HuH-7.5 (cell line): Measurements from ENCODE around the gene PSORS1C1.
A peak's percentile ranks its signal among the peaks of the same experiment; 100 is the strongest.
"Not testable (repeated sequence)": the region's sequence is repeated elsewhere in the genome, so short reads cannot be mapped to it uniquely, and the experiment has no call there.

ENCODE experiments used
- DNase-seq: peaks from one replicate; pipeline ENCODE4 v3.0.0; 2011; ENCODE audit warnings: low spot score

The PSORS1C1 gene, protein sequence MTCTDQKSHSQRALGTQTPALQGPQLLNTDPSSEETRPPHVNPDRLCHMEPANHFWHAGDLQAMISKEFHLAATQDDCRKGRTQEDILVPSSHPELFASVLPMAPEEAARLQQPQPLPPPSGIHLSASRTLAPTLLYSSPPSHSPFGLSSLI

DNA sequence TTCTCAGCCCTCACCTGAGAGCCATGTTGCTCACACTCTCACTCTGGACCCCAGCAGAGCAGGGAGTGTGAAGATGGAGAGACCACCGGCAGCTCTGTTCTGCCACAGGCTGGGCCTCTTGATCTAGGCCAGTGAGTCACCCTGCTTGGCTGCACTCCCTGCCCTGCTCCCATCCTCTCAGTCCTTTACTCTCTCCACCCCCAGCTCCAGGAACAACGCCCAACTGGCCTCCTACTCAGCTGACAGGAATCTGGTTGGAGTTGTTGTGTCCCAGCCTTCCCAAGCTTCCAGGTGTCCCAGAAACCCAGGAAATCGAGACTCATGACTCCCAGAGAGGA lies at the start of gene PSORS1C1:
TSS of gene PSORS1C1 (plus strand) at position 260 of the 338 bp plus-strand sequence. CDS start 14,833 bp downstream, outside the sequence.
- DNase-seq, result no peak

DNA sequence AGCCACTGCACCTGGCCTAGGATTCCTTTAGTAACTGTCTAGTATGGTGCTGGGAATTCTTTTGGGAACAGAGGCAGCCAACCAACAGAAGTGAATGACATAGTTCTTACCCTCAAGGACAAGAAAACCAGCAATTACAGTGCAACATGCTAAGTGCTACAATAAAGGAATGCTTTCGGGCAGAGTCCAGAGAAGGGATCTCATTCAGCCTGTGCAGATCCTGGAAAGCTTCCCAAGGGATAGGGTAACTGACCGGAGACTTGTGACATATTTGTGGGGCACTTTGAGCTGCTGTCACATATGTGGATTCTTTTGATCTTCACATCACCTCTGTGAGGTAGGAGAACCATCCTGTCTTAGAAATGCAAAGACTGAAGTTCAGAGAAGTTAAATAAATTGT lies 49.0 kb upstream of the PSORS1C1 start:
- DNase-seq, result no peak

DNA sequence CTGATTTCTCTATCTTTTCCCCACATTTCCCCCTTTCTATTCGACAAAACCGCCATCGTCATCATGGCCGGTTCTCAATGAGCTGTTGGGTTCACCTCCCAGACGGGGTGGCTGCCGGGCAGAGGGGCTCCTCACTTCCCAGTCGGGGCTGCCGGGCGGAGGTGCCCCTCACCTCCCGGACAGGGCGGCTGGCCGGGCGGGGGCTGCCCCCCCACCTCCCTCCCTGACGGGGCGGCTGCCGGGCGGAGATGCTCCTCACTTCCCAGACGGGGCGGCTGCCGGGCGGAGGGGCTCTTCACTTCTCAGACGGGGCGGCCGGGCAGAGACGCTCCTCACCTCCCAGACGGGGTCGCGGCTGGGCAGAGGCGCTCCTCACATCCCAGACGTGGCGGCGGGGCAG lies 47.6 kb upstream of the PSORS1C1 start:
- not testable (repeated sequence) for DNase-seq

DNA sequence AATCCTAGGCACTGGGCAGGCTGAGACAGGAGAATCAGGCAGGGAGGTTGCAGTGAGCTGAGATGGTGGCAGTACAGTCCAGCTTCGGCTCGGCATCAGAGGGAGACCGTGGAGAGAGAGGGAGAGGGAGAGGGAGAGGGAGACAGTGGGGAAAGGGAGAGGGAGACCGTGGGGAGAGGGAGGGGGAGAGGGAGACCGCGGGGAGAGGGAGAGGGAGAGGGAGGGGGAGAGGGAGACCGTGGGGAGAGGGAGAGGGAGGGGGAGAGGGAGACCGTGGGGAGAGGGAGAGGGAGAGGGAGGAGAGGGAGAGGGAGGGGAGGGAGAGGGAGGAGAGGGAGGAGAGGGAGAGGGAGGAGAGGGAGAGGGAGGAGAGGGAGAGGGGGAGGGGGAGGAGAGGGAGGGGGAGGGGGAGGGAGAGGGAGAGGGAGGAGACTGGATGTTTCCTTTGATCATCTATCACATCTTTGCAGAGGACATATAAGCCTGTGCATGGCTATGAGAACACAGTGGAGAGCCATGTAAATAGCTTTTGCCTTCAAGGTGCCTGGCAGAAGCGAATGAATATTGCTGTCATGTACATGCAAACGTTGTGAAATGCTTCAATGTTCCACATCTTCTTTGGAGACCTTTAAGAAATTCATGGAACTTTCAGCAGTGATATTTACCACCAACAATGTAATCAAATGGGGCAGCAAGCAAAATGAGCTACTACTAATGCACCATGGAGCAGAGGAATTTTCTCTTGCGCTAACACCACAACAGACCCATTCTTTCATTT lies 46.5 kb upstream of the PSORS1C1 start:
- not testable (repeated sequence) for DNase-seq

DNA sequence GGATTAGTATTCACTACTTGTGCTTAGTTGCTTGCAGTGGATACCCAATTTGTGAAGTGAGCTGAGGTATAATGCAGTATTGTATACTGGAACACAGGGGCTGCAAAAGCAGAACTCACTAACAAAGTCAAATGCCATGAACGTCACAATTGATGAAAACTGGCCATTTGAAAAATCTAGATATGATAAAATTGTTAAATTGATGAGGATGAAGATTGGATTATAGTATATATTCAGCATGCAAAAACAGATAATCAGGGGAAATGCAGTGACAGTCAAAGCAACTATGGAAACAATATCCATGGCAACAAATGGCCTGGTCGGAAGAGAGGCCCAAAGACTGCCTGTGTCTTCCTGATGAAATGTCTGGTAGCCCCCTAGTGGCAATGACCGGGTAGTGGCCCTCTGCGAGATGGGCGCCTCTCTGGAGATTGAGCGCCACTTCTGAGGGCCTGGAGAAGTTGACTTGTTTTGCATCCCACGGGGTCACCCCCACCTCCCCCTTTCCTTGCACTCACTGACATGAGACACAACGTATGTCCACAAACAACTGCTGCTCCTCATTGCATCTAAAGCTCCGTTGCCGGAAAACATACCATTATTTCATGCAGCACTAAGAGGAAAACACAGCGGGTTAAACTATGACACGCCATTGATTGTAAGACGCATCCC lies 45.8 kb upstream of the PSORS1C1 start:
- DNase-seq, result peak; percentile 62

DNA sequence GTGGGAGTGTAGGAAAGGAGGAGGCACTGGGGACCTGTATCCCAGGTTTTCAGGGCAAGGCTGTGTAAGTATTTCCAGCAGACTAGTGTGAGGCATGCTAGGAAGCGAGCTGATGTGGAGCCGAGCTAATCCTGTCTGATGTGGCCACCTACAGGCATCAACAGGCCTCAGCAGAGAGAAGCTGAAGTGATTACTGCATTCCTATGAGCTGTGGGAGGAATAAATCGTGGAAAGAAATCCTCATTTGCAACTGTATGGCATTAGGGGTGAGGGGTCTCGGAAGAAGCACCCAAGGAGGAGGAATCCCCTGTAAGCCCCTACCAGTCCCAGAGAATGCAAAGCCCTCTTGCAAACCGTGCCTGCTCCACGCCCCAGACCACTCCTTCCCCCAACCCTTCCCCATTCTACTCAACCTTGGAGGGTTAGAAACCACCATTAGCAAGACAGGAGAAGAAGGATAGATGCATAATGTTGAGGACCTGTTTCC lies 43.8 kb upstream of the PSORS1C1 start:
- peak; percentile 48 for DNase-seq

DNA sequence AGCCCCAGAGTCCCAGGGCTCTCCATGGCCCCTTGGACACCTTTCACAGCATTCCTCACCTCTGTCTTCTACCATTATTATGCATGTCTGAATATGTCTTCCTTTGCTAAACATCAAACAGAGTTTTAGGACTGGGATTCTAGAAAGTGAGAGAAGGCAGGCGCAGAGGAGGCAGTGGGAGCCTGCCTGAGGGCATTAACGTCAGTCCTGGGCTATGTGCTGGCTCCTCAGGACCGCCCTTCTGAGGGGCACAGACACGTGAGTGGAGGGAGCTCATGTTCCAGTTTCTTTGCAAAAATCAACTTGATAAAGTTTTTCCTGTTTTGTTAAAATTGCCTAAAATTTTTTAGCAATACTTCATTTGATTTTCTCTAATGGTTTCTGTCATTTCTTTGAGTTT lies 40.2 kb upstream of the PSORS1C1 start:
- no peak for DNase-seq

DNA sequence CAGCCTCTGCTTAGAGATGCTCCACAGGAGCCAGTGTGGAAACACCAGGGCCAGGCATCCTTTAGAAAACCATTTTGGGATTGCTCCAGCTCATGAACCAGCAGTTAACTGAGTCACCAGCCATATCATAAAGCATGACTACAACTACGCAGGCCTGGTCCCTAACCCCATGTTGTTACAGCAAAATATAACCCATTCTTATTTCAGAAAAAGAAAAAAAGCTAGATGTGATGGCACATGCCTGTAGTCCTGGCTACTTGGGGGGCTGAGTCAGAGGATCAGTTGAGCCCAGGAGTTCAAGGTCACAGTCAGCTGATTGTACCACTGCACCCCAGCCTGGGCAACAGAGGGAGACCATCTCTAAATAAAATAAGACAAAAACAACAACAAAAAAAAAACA lies 39.1 kb upstream of the PSORS1C1 start:
- no peak for DNase-seq

DNA sequence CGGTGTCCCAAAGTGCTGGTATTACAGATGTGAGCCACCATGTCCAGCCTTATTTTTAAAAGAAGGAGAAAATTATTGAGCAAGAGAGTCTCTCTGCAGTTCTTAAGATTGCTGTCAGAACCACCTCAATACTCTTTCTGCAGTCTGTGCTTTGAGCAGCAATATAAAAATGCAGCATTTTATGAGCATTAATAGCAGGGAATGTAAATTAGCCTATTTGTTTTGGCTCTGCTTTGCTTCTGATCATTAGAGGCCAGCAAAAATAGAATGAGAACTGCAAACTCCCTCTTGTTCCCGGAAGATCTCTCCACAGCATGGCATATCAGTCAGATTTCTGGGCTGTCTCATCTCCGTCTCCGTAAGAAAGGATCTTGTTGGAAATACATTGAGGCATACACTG lies 38.0 kb upstream of the PSORS1C1 start:
- DNase-seq, result no peak

DNA sequence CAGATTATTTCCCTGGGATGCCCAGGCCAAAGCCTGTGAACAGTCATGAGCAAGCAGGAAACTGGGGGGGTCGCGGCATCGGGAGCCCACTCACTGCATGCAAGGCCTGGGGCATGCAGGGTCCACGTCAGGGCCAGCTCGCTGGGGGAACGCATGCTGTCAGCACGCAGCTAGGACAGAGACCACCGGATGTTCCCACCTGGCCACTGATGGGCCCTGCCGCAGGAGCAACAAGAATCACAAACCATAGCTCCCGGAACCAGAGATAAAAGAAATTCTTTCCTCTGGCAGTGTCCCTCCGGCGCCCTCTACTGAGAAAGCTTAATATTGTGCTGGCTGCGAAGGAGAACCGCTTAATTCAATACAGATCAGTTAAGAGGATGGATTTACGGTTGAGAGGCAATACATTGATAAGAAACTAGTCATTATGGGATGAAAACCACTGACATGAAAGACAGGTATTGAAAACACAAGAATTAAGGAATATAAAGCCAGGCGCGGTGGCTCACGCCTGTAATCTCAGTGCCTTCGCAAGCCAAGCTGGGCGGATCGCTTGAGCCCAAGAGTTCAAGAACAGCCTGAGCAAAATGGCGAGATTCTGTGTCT lies 34.8 kb upstream of the PSORS1C1 start:
- DNase-seq, result peak; percentile 19

DNA sequence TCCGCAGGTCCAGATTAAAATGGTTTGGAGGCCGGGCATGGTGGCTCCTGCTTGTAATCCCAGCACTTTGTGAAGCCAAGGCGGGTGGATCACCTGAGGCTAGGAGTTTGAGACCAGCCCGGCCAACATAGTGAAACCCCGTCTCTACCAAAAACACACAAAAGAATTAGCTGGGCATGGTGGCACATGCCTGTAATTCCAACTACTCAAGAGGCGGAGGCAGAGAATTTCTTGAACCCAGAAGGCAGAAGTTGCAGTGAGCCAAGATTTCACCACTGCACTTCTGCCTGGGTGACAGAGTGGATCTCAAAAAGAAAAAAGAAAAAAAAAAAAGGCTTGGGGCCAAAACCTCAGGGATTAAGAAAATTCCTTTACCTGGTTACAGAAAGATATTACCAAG lies 32.7 kb upstream of the PSORS1C1 start:
- no peak for DNase-seq

DNA sequence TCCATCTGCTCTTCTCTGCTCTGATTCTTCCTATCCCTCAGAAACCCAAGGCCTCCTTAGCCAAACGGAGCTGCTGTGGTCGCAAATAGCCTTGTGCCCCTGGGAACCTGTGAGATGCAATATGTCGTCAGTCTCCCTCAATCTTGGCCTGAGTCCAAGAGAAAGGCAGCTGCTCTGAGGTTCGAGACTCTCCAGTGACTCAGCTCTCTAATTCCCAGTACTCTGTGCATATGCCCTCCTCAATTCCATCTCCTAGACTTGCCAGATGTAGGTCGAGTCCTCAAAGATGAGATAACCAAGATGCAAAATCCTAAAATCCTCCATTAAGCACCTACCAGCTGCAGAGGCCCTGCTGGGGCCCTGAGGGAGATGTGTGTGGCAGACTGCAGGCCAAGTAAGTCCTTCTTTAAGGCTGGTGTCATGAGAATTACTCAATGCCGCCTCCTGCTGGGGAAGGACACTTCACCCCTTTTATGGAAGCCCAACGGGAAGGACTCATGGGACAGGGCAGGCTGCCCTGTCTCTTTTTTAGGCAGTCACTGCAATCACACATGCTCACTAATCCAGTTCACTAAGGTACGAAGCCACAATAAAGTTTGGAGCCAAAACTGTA lies 30.8 kb upstream of the PSORS1C1 start:
- DNase-seq, result no peak

DNA sequence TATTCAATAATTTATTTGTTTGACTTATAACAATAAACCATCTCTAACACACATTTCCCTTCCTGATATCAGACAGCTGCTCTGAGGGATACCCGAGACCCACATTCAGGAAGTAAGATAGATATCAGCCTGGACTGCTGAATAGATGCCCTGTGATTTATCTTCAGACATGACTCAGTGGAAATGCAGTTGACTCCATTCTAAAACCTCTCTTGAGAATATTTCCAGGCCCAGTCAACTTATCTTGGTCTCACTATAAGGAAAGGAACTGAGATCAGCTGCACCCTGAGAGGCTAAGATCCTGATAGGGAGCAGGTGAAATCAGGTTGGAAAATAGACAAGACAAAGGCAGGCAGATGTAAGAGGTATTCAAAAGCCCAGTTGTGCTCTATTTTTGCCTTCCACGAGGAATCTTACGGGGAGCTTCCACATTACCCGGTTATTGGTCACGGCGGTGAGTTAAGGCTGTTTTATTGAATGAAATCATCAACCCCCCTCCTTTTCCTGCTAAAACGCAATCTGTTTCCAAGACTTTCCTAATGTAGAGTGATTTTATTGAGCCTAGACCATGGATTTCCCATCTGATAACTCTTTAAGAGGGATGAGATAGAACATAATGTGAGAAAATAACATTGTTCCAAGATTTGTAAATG lies 27.7 kb upstream of the PSORS1C1 start:
- DNase-seq, result no peak

DNA sequence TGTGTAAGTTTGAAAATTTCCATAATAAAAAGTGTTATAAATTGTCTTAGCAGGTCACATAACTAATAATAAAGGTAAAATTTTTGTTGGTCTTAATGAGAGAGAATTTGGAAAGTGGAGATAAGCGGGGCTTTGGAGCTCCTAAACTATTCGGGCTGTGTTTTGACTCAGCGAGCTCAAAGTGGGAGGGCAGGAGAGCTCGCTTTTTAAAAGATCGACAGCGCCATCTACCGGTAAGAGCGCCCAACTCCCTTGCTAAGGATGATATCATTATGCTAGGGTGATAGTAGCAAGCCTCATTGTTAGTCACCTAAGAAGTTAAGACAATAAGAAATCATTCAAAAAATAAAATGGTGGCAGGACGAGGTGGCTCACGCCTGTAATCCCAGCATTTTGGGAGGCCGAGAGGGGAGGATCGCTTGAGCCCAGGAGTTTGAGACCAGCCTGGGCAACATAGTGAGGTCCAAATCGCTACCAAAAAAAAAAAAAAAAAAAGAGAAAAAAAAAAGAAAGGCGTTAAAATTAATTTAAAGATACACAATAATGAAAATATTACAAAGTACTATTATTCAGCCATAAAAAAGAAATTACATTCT lies 27.0 kb upstream of the PSORS1C1 start:
- peak; percentile 61 for DNase-seq

DNA sequence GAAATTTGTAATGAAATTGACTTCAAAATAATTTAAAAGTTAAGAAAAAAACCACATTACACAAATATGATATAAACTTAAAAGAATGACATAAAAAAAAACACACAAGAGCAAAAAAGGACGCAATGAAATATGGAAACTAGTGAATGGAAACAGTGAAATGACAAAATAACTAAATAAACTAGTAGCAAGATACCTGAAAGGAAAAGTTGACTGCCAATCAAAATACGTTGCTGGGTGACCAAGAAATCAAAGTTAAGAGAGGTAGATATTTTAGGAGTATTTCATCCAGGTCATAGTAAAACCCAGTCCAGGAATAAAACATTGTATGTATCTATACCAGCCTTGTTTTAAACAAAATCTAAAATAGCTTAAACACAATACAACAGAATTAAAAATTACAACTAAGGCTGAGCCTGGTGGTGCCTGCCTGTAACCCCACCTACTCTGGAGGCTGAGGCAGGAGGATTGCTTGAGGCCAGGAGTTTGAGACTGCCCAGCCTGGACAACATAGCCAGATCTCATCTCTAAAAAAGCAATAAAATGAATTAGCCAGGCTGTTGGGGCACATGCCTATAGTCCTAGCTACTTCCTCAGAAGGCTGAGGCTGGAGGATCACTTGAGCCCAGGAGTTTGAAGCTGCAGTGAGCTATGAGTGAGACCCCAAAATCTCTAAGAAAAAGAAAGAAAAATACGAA lies 24.2 kb upstream of the PSORS1C1 start:
- DNase-seq, result no peak

DNA sequence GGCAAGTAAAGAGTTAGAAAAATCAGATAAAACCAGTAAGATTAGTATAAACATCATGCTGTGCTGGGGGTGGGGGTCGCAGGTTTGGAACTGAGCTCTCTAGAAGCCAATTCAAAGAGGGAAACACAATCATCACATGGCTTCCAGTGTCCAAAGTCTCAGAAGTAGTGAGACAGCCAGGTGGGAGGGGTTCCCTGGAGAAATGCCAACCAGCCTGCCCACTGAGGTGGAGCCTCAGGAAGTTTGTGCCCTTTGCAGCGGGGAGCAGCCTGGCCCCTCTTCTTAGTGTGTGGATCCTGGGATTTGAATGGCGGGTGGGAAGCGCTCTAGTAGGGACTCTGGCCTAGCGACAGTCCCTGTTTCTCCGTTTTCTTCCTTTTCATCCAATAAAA lies 23.6 kb upstream of the PSORS1C1 start:
- no peak for DNase-seq

DNA sequence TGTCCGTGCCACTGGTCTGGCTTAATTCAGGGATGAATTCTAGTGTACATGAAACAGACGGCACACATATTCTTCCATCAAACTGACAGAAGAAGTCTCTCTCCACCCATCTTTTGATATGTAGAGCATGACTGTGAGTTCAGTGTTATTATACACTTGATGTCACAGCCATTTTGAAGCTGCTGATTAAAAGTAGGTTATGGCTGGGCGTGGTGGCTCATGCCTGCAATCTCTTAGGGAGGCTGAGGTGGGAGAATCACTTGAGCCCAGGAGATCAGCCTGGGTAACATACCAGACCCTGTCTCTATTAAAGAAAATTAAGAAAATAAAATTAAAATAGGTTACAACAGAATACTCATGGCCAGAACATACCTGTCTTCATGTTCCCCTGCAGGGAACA lies 22.9 kb upstream of the PSORS1C1 start:
- DNase-seq, result no peak

DNA sequence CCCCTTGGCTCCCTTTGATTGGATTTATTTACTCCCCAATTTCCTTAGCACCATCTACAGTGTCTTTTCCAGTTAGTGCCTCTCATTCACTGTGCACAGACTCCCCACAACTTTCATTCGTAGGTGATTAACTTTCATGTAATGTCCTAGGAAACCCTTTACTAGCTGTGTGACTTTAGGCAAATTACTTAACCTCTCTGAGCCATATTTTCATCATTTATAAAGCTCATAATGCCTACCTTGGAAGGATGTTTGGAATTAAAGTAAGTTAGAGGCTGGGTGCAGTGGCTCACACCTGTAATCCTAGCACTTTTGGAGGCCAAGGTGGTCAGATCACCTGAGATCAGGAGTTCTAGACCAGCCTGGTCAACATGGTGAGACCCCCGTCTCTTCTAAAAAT lies 22.4 kb upstream of the PSORS1C1 start:
- no peak for DNase-seq

DNA sequence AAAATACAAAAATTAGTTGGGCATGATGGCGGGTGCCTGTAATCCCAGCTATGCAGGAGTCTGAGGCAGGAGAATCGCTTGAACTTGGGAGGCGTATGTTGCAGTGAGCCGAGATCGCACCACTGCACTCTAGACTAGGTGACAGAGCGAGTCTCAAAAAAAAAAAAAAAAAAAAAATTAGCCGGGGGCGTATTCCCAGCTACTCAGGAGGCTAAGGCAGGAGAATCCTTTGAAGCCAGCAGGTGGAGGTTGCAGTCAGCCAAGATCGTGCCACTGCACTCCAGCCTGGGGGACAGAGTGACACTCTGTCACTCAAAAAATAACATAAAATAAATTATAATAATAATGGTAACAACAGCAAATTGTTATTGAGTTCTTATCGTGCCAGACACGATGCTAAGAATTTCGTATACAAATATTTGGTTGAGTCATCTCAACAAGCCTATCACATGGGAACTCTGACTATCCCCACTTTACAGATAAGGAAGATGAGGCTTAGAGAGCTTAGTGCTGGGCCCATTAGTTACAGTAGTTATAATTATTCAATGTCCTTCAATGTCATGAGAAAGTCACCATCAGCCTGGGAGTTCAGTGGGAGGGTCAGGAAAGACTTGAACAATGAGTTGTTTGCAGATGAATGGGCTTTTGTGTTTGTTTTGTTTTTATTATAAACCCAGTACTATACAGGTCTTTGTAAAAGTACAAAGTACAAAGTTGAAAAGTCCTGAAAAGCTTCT lies 21.7 kb upstream of the PSORS1C1 start:
- DNase-seq, result no peak

DNA sequence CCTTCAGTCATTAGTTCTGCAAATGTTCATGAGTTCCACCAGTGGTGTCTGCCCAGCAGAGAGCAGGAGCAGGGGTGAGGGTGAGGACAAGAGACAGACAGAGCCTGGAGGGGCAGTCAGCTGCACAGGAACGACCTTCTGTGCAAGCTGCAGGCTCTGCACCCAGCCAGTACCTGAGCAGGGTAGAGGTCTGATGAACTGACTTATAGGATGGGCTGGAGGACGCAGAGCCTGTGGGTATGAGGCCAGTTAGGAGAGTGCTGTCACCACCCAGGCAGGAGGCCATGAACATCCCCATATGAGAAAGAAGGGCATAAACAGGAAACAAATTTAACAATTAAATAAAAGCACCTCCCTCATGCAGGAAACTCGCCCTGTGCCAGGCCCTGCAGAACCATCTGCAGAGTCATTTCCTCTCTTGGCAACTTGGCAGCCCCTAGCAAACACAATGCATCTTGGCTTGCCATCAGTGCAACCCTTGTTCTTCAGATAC lies 20.2 kb upstream of the PSORS1C1 start:
- DNase-seq, result no peak
